Neural cell (in vitro differentiated cells): Measurements from ENCODE around the gene OGDH. TPM values are rescaled to one million over a fixed set of nuclear protein-coding genes. Genes with fewer than 3 reads are reported as not detected.

Source experiments
- H2AFZ ChIP-seq: fragments of 200-600, 300-800 bp; sonication (generic), shearing (Covaris generic); 2 replicates; pipeline ENCODE4 v1.6.0; 2014; ENCODE audit warnings: low read depth, mild to moderate bottlenecking, antibody characterized with exemption, low read length, moderate library complexity
- H3F3A ChIP-seq: fragments of 200-600 bp; shearing (Covaris generic); 2 replicates; pipeline ENCODE4 v1.6.1; 2016; ENCODE audit warnings: mild to moderate bottlenecking, moderate library complexity, mixed read lengths, antibody characterized with exemption, low read length; ENCODE audit not compliant: insufficient read depth, poor library complexity, severe bottlenecking
- H3K27ac ChIP-seq: fragments of 200-600, 300-800 bp; sonication (generic), shearing (Covaris generic); 2 replicates; pipeline ENCODE4 v1.5.1; 2014; ENCODE audit warnings: mild to moderate bottlenecking, low read length, moderate library complexity
- H3K27me3 ChIP-seq: fragments of 300-800, 200-600 bp; sonication (generic), shearing (Covaris generic); 2 replicates; pipeline ENCODE4 v1.6.0; 2014; ENCODE audit warnings: mild to moderate bottlenecking, low read depth, low read length, moderate library complexity; ENCODE audit not compliant: insufficient read depth
- H3K36me3 ChIP-seq: fragments of 300-800, 200-600 bp; sonication (generic), shearing (Covaris generic); 2 replicates; pipeline ENCODE4 v1.5.1; 2014; ENCODE audit warnings: mild to moderate bottlenecking, antibody characterized with exemption, low read length, moderate library complexity; ENCODE audit not compliant: insufficient read depth
- H3K4me2 ChIP-seq: fragments of 300-800, 200-600 bp; sonication (generic), shearing (Covaris generic); 2 replicates; pipeline ENCODE4 v1.6.0; 2014; ENCODE audit warnings: mild to moderate bottlenecking, low read length
- H3K4me3 ChIP-seq: fragments of 300-800, 200-600 bp; sonication (generic), shearing (Covaris generic); 2 replicates; pipeline ENCODE4 v1.5.1; 2014; ENCODE audit warnings: mild to moderate bottlenecking, low read length, moderate library complexity
- H3K79me2 ChIP-seq: fragments of 200-600 bp; shearing (Covaris generic); replicated peaks from 2 replicates; pipeline ENCODE4 v1.6.0; 2014; ENCODE audit warnings: mild to moderate bottlenecking, low read length, moderate library complexity; ENCODE audit not compliant: insufficient read depth
- H3K9ac ChIP-seq: fragments of 300-800, 200-600 bp; sonication (generic), shearing (Covaris generic); 2 replicates; pipeline ENCODE4 v1.6.1; 2016; ENCODE audit warnings: mild to moderate bottlenecking, low read length, mixed read lengths
- H3K9me2 ChIP-seq: fragments of 200-600 bp; shearing (Covaris generic); 2 replicates; pipeline ENCODE4 v1.6.1; 2016; ENCODE audit warnings: mild to moderate bottlenecking, low read length, mixed read lengths; ENCODE audit not compliant: insufficient read depth
- H3K9me3 ChIP-seq: fragments of 200-600, 300-800 bp; sonication (generic), shearing (Covaris generic); 2 replicates; pipeline ENCODE4 v1.6.1; 2016; ENCODE audit warnings: mild to moderate bottlenecking, mixed run types, low read length, moderate library complexity, mixed read lengths
- H4K20me1 ChIP-seq: fragments of 200-600 bp; shearing (Covaris generic); 2 replicates; pipeline ENCODE4 v1.6.1; 2016; ENCODE audit warnings: mild to moderate bottlenecking, mixed run types; ENCODE audit not compliant: insufficient read depth
- EP300 ChIP-seq: fragments of 450-650 bp; conservative IDR thresholded peaks from 2 replicates; pipeline ENCODE4 v1.6.1; 2014; ENCODE audit warnings: antibody characterized with exemption, mild to moderate bottlenecking, moderate library complexity; ENCODE audit not compliant: poor library complexity, severe bottlenecking
- EZH2 ChIP-seq: fragments of 200-600, 300-800 bp; shearing (Covaris generic), sonication (generic); IDR thresholded peaks from 2 replicates; pipeline ENCODE4 v1.6.1; 2014; ENCODE audit warnings: antibody characterized with exemption, low read length, borderline replicate concordance, mild to moderate bottlenecking; ENCODE audit not compliant: insufficient read depth, poor library complexity, severe bottlenecking
- MXI1 ChIP-seq: fragments of 450-650 bp; conservative IDR thresholded peaks from 2 replicates; pipeline ENCODE4 v1.6.1; 2014; ENCODE audit warnings: antibody characterized with exemption, mild to moderate bottlenecking; ENCODE audit not compliant: poor library complexity, severe bottlenecking
- POLR2AphosphoS5 ChIP-seq: IDR thresholded peaks from 2 replicates; pipeline ENCODE4 v1.6.1; 2012
- RAD21 ChIP-seq: fragments of 450-650 bp; conservative IDR thresholded peaks from 2 replicates; pipeline ENCODE4 v1.6.1; 2014; ENCODE audit warnings: antibody characterized with exemption, mild to moderate bottlenecking, moderate library complexity
- SMC3 ChIP-seq: fragments of 450-650 bp; conservative IDR thresholded peaks from 2 replicates; pipeline ENCODE4 v1.6.1; 2014; ENCODE audit warnings: antibody characterized with exemption, mild to moderate bottlenecking, moderate library complexity; ENCODE audit not compliant: poor library complexity
- TAF1 ChIP-seq: IDR thresholded peaks from 2 replicates; pipeline ENCODE4 v1.6.1; 2012; ENCODE audit warnings: low read depth
- polyA plus RNA-seq: library from polyadenylated mRNA; depleted of rRNA; stranded (reverse); fragments of >200 nt; gene quantifications from 2 replicates; pipeline ENCODE4 v1.2.3, GENCODE V29; 2014
- TF ChIP-seq, protein P1 (sequence below): IDR thresholded peaks from 2 replicates; pipeline ENCODE4 v1.6.1; 2012; ENCODE audit warnings: borderline replicate concordance
- TF ChIP-seq, protein P2 (sequence below): fragments of 450-650 bp; IDR thresholded peaks from 2 replicates; pipeline ENCODE4 v1.5.1; 2014; ENCODE audit warnings: antibody characterized with exemption, mild to moderate bottlenecking, moderate library complexity; ENCODE audit not compliant: poor library complexity, severe bottlenecking

OGDH gene
- polyA plus RNA-seq, 1 donor from 2014 or later, result 16.9 TPM

DNA sequence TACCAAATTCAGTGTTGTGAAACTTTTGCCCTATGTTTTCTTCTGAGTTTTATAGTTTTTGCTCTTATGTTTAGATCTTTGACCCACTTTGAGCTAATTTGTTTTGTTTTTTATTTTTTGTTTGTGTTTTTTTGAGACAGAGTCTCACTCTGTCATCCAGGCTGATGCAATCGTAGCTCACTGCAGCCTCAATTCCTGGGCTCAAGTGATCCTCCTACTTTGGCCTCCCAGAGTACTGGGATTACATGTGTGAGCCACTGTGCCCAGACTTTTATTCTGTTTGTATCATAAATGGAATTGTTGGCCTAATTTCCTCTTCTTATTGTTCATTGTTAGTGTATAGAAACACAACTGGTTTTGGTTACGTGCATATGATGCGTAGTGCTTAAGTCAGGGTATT lies 99.0 kb downstream of the OGDH start:
- H3K9me3 ChIP-seq, result no peaks in the 10 kb centered on the region
- H3K27me3 ChIP-seq, result no peaks in the 10 kb centered on the region
- H3K36me3 ChIP-seq, result no peaks in the 10 kb centered on the region
- no peak overlapping the region for H2AFZ ChIP-seq
- no peak overlapping the region for H3K27ac ChIP-seq
- H3K79me2 ChIP-seq, result no peaks in the 10 kb centered on the region
- no peaks in the 10 kb centered on the region for H4K20me1 ChIP-seq
- H3K9ac ChIP-seq, result no peak overlapping the region
- H3K9me2 ChIP-seq, result no peaks in the 10 kb centered on the region
- H3K4me2 ChIP-seq, result no peak overlapping the region
- TF ChIP-seq, protein P1, sequence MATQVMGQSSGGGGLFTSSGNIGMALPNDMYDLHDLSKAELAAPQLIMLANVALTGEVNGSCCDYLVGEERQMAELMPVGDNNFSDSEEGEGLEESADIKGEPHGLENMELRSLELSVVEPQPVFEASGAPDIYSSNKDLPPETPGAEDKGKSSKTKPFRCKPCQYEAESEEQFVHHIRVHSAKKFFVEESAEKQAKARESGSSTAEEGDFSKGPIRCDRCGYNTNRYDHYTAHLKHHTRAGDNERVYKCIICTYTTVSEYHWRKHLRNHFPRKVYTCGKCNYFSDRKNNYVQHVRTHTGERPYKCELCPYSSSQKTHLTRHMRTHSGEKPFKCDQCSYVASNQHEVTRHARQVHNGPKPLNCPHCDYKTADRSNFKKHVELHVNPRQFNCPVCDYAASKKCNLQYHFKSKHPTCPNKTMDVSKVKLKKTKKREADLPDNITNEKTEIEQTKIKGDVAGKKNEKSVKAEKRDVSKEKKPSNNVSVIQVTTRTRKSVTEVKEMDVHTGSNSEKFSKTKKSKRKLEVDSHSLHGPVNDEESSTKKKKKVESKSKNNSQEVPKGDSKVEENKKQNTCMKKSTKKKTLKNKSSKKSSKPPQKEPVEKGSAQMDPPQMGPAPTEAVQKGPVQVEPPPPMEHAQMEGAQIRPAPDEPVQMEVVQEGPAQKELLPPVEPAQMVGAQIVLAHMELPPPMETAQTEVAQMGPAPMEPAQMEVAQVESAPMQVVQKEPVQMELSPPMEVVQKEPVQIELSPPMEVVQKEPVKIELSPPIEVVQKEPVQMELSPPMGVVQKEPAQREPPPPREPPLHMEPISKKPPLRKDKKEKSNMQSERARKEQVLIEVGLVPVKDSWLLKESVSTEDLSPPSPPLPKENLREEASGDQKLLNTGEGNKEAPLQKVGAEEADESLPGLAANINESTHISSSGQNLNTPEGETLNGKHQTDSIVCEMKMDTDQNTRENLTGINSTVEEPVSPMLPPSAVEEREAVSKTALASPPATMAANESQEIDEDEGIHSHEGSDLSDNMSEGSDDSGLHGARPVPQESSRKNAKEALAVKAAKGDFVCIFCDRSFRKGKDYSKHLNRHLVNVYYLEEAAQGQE, result no peak
- TF ChIP-seq POLR2AphosphoS5 (no peak), SMC3 (no peak), EZH2 (no peak), RAD21 (no peak), MXI1 (no peak), TAF1 (no peak), EP300 (no peak)
- TF ChIP-seq, protein P2, sequence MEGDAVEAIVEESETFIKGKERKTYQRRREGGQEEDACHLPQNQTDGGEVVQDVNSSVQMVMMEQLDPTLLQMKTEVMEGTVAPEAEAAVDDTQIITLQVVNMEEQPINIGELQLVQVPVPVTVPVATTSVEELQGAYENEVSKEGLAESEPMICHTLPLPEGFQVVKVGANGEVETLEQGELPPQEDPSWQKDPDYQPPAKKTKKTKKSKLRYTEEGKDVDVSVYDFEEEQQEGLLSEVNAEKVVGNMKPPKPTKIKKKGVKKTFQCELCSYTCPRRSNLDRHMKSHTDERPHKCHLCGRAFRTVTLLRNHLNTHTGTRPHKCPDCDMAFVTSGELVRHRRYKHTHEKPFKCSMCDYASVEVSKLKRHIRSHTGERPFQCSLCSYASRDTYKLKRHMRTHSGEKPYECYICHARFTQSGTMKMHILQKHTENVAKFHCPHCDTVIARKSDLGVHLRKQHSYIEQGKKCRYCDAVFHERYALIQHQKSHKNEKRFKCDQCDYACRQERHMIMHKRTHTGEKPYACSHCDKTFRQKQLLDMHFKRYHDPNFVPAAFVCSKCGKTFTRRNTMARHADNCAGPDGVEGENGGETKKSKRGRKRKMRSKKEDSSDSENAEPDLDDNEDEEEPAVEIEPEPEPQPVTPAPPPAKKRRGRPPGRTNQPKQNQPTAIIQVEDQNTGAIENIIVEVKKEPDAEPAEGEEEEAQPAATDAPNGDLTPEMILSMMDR, result no peak
- no peak overlapping the region for H3K4me3 ChIP-seq
- H3F3A ChIP-seq, result no peaks in the 10 kb centered on the region

DNA sequence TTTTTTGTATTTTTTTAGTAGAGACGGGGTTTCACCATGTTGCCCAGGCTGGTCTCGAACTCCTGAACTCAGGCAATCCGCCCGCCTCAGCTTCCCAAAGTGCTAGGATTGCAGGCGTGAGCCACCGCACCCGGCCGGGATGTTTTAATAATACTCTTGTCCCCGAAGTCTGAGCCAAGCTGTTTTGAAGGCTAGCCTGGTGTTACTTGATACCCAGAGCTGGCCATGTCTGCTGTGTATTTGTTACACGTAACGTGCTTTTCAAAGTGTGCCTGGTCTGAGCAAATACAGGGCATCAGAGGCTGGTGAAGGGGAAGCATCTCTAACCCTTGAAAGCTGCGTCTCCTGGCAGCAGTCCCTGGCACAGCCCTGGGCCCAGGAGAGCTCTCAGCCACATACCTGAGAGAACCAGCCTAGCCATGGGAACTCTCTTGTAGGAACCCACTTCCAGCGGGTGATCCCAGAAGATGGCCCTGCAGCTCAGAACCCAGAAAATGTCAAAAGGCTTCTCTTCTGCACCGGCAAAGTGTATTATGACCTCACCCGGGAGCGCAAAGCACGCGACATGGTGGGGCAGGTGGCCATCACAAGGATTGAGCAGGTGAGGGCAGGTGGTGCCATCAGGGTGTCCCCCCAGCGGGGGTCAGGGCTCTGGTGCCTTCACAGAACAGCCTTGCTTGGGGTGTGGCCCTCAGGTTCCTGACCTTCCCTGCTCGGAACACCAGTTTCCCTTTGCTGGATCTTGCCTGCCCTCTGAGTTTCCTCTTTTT lies 100.5 kb downstream of the OGDH start:
- no peaks in the 10 kb centered on the region for H3K36me3 ChIP-seq
- H3K9me3 ChIP-seq, result no peaks in the 10 kb centered on the region
- no peaks in the 10 kb centered on the region for H3K27me3 ChIP-seq
- no peak overlapping the region for H3K9ac ChIP-seq
- no peak overlapping the region for H3K27ac ChIP-seq
- H3K4me2 ChIP-seq, result no peak overlapping the region
- no peaks in the 10 kb centered on the region for H4K20me1 ChIP-seq
- H3K4me3 ChIP-seq, result no peak overlapping the region
- no peaks in the 10 kb centered on the region for H3K9me2 ChIP-seq
- no peak overlapping the region for H2AFZ ChIP-seq
- H3F3A ChIP-seq, result no peaks in the 10 kb centered on the region
- TF ChIP-seq, protein P1, result no peak
- no peak for TF ChIP-seq EP300
- no peak for TF ChIP-seq TAF1
- TF ChIP-seq EZH2, result no peak
- TF ChIP-seq, protein P2, result no peak
- no peak for TF ChIP-seq RAD21
- TF ChIP-seq MXI1, result no peak
- no peak for TF ChIP-seq SMC3
- no peak for TF ChIP-seq POLR2AphosphoS5
- H3K79me2 ChIP-seq, result no peaks in the 10 kb centered on the region
